Fibroblast of skin of right quadriceps (primary cell): ENCODE results near the gene SLCO2B1.

Source experiments
- DNase-seq: peaks from one replicate; pipeline ENCODE4 v3.0.0-alpha.2; 2013

Gene SLCO2B1

DNA sequence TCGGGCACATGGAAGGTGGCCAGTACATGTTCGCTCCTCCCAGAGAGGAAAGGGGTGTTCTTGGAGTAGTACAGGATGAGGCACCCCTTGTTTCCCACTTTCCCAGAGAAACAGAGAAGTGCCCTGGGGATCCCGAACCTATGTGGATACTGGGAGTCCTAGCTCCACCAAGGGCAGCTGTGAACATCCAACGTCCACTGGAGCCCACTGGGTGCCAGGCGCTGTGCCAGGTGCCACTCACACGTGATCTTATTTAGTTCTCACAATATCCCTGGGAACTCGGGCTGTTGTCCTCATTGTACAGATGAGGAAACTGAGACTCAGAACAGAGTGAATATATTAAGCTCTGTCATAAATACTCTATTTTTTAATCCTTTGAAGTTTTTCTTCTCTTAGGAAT is 12.0 kb downstream of the SLCO2B1 start:
- no peak for DNase-seq

DNA sequence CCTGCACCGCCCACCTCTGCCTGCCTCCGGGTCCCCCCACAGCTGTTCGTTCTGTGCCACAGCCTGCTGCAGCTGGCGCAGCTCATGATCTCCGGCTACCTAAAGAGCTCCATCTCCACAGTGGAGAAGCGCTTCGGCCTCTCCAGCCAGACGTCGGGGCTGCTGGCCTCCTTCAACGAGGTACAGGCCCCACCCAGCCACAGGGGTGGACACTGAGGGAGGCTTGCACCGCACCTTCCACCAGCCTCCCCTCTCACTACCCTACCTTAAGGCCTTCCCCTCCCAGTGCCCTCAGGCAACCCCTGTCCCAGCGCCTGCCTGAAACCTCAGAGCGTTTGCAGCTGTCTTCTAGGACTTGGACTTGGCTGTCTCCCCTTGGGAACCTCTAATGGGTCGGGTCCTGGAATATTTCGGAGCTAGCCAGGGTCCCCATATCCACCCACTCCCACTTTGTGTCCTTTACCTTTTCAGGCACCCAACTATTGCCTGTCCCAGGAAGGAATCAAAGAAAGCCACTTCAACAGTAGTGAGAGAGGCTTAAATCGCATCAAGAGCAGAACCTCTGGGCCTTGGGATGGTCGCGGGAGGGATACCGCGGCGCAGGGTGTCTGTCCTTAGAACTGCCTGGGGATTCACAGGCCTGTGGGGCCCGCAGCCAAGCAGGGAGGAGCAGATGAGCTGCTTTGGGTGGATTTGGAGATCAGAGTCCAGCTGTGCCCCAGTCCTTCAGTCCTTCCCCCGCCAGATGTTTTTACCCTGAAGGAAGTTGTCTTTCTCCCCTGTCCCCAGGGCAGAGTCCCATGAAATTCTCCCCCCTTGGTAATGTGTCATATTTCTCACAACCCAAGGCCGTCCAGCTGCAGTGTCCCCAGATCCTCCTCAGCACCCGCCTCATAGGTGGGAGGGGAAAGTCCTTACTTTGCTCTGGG is 13.3 kb downstream of the SLCO2B1 start:
- no peak for DNase-seq

DNA sequence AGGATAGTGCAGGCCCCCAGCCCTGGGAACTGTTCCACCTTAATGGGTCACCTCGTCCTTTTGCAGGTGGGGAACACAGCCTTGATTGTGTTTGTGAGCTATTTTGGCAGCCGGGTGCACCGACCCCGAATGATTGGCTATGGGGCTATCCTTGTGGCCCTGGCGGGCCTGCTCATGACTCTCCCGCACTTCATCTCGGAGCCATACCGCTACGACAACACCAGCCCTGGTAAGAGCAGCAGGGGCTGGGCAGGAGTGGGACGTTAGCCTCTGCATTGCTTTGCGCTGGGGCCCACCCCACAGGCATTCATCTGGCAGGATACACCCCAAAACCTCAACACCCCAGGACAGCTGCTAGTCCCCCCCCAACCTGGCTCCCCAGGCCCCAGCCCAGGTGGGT is 14.8 kb downstream of the SLCO2B1 start:
- no peak for DNase-seq

DNA sequence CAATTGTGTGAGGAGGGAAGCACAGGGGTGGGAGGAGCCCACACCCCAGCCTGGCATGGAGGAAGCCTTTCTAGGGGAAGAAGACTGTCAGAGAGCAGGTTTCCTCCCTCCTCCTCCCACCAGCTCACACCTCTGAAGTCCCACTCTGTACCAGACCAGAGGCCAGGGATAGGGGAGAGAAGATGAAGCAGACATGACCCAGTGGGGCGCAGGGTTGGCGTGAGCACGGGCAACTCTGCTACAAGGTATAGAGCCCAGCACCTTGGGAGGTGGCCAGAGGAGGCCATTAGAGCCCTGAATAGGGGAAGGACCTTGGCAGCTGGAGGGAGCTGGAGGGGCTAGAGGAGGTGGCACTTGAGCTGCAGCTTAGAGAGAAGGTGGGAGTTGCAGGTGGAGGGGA is 15.9 kb downstream of the SLCO2B1 start:
- no peak for DNase-seq

DNA sequence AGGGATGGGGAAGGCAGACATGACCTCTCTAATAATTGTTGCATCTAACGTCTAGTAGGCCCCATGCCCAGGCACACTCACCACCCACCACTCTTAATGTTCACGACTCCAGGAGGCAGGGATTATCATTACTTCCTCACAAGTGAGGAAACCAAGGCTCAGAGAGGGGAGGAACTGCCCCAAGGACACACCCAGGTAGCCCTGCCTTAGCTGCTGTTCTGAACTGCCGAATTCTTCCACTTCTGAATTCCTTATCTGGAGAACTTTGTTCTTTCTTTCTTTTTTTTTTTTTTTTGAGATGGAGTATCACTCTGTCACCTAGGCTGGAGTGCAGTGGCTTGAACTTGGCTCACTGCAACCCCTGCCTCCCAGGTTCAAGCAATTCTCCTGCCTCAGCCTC is 16.7 kb downstream of the SLCO2B1 start:
- no peak for DNase-seq

DNA sequence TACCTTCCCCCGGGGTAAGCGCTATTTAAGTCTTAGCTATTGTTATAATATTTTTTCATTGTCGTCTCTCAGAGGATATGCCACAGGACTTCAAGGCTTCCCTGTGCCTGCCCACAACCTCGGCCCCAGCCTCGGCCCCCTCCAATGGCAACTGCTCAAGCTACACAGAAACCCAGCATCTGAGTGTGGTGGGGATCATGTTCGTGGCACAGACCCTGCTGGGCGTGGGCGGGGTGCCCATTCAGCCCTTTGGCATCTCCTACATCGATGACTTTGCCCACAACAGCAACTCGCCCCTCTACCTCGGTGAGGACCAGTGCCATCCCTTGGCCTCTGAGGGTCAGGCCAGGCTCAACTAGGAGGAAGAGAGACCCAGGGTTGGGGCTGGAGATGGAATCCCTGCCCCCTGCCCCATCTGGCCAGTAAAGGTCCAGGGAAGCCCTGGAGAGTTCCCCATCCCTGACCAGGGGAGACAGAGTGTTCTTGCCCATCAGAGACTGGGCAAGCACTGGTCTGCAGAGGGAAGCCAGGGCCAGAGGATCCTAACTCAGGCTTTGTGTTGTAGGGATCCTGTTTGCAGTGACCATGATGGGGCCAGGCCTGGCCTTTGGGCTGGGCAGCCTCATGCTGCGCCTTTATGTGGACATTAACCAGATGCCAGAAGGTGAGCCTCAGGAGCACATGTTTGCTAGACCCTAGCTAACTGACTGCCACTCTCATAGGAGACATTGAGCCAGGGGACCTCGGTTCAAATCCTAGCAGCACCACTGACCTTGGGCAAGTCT is 18.4 kb downstream of the SLCO2B1 start:
- DNase-seq: no peak

DNA sequence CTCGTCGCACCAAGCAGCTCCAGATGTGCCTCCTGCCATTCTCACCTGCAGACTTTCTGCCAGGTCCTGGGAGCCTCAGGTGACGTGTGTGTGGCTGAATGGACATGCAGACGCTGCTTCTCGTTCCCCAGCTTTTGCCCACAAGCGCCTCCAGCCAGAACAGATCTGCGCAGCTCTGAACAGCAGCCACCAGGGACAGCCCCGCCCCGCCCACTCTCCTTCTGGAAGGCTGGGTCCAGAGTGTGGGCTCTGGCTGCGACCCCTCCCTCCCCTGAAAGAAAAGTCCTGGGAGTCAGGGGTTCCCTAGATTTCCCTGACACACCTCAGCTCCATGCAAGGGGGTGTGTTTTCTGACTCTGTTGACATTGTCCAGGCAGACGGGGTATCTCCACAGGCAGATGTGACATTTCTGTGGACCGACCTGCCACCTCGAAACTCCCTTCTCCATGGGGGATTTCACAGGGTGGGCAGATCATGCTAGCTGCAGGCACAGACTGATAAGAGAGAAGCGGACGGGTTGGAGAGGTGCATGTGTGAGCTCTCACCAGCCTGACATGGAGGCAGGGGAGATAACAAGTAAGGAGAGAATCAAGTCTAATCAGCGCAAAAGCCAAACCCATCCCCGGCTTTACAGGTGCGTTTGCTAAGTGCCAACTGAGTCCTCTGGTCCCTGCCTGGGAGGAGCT is 19.8 kb downstream of the SLCO2B1 start:
- DNase-seq: no peak

DNA sequence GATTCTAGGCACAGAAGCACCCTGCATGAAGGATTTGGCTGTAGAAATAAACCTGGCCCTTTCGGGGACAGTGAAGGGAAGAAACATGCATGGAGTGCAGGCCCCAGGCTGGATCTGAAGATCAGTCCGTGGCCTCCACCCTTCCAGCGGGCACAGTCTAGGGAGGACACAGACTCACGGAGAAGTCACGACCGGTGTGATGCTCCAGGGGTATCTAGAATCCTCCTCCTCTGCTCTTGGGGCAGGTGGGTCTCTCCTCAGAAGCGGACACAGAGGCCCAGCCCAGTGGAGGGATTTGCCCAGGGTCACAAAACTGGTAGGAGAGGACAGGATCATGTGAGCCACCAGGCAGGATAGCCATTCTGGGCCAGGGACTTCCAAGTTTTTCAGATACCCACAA is 22.4 kb downstream of the SLCO2B1 start:
- DNase-seq: no peak

DNA sequence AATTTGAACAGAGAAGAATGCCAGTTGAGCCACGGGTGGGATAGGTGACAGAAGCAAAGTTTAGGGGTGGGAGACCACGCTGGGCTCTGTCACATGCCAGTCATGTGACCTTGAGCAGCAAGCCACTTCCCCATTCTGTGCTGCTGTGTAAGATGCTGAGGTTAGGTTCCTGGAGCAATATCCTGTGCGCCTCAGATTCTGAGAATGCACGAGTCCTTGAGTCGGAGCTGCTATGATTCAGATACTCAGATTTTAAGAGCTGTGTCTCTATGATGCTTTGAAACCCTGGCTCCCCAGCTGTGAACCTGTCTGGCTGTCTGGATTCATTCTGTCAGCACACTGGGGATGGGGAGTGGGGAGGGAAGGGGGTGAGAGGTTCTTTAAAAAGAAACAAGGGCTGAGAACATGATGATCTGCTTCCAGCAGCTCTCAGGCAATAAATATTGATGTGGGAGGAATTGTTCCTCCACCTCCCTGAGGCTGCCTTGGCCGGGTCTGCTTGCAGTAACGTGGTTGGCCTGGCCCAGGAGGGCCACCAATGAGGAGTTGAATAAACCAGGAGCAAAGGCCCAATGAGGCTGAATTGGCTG is 24.0 kb downstream of the SLCO2B1 start:
- DNase-seq: peak; percentile 32

DNA sequence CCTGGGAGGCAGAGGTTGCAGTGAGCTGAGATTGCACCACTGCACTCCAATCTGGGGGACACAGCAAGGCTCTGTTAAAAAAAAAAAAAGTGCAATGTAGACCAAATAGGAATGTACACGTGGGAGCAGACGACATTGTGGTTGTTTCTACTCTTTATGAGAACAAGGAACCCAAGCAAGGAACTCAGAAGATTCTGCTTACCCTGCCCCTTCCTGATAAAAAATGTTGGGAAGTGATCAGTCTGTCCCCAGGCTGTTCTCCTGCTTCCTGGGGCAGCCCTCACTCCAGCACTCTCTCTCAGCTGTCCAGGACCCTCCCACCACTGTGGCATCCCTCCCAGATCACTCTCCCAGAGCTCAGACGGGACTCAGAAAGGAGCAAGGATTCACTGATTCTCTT is 31.8 kb downstream of the SLCO2B1 start:
- no peak for DNase-seq

DNA sequence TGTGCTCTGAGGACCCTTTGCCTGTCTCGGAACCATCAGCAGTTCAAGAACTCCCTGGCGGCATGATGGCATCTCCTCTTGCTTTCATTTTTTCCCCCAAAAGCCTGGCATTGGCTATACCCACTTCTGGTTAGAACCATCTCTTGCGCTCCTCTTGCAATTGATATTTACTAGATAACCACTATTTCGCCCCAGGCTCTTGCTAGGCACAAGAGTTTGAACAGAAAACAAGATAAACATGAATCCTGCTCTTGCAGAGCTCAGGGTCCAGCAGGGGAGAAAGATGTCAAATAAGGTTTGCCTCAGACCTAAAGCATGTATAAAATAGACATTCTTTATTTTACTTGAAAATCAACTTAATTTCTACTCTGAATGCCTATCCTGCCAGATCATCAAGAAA is 33.1 kb downstream of the SLCO2B1 start:
- no peak for DNase-seq

DNA sequence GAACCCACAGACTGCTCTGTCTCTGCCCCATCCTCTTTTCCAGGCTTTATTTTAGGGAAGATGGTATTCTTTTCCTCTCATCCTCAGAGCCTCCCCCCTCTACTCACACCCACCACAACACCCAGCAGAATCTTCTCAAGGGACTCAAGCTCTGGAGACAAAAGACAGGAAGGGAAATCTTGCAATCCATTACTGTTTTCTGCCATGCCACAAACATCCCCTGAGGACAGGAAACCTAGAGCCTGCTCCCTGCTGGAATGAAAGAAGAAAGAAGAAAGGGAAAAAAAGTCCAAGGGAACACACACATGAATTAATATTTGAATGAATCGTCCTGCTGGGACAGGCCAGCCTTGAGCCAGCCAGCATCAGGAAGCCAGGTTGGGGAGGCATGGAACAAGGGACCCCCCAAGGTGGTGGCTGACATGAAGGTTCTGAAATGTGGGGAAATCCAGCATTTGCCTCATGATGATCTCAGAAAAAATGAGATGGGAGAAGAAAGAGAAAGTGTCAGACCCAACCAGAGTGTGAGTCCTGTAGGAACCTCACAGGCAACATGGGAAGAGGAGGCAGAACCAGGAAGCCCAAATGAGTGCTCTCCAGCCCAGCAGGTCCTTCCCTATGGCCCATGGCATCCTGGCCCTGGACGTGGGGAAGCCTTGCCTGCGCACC is 34.0 kb downstream of the SLCO2B1 start:
- no peak for DNase-seq

DNA sequence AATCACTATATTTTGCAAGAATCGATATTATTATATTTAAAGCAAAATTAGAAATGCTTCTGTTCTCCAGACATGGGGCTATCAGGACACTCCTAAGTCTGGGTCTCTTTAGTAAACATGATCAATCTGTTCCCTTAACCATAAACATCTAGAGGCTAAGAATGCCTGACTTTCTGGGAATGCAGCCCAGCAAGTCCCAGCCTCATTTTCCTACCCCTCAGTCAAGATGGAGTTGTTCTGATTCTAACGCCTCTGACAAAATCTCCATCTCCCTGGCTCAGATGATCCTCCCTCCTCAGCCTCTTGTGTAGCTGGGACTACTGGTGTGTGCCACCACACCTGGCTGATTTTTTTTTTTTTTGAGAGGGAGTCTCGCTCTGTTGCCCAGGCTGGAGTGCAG is 35.0 kb downstream of the SLCO2B1 start:
- no peak for DNase-seq

DNA sequence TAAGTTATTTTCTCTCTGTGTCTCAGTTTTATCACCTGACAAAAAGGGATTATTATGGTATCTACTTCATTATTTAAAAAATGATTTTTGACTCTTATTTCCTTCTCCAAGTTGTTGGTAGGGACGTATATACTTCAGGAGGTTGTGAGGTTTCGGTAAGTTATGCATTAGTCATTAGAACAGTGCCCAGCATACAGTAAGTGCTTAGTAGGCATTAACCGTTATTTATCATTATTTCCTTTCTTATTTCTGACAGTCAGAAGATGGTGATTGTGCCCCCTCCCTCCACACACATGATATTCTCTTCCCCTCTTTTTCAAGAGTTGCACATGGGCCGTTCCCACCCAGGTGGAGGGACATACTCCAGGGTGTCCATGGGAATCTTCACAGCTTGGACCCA is 36.1 kb downstream of the SLCO2B1 start:
- no peak for DNase-seq

DNA sequence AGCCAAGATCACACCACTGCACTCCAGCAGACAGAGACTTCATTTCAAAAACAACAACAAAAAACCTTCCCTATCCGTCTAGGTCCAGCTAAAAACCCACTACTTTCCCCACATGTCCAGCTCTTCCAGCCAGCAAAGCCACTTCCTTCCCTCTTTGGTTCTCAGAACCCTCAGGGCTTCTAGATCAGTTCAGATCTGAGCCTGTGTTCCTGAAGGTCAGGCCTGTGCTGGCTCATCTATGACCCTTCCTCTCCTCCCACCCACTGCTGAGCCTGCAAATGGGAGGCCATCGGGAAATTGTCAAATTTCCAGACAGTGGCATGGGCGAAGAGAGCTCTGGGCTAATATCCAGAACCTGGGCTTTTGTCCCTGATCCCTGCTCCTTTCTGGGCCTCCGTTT is 37.8 kb downstream of the SLCO2B1 start:
- DNase-seq: no peak

DNA sequence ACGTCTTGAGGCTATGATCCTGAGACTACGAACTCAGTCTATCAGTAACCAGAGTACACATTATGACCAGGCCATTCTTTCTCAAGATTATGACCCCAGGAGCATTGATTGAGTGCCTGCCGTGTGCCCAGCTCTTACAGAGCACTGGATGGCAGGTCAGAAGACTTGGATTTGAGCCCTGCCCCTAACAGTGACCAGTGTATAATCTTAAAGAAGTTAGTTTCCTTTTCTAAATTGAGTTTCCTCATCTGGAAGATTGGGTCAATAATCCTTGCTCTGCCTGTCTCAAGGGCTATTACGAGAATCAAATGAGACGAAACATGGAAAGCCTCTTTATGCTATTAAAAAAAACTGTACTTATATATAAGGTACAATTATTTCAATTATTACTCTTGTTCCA is 38.2 kb downstream of the SLCO2B1 start:
- no peak for DNase-seq

DNA sequence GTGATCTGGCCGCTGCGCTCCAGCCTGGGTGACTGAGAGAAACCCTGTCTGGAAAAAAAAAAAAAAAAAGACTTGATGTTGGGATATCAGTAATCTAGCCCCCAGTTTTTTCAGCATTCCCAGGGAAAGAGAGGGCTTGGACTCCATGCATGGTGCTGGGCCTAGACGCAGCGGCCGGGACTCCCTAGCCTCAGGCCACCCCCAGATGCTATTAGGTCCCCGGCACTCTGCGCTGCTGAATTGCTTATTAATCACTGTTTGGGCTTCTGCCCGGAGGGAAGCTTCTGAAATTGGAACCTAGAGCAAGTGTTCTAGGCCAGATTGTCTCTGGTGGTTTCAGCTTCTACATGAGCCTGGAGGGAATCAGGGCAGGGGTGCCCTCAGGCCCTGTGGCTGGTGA is 39.0 kb downstream of the SLCO2B1 start:
- DNase-seq: no peak

DNA sequence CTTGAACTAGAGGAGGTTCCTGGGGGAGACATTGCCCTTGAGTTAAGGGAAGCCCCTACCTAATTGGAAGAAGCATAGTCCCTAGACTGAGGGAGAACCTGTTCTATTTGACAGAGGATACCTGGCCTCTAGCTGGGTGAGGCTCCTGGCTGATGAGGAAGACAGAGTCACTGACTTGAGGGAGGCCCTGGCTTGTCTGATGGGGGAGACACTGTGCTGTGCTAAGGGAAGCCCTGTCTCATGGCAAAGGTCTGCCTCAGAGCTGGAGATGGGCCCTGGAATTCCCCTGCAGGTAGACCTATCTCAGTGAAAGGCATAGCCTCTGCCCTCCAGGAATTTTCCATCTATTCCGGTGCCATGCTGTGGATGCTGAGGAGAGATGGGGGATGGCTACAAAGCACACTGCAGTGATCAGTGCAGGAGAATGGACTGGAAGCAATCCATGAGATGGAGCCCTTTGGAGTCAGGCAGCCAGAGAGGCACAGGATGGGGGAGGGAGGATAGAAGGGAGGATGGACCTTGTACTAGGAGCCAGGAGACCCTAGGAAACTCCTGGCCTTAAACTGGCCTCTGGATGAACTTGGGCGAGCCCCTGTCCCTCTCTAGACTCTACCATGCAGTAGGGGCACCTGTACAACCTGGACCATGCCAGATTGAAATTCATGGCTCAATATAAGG is 39.9 kb downstream of the SLCO2B1 start:
- DNase-seq: no peak

DNA sequence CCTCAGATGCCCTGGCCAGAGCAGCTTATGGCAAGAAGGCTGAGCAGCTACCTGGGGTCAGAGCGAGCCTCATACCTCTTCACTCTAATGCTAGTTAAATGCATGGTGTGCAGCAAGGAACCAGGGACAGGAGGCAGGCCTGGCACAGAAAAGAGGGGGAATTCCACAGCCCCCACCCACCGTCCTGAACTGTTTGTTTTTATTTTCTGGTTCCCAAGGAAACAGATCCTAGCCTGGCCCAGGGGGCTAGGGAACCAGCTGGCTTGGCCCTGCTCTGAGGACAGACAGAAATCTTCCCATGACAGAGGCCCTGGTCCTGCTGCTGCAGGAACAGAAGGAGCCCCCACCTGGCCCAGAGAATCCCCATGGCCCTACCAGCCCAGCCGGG is 40.4 kb downstream of the SLCO2B1 start:
- no peak for DNase-seq

DNA sequence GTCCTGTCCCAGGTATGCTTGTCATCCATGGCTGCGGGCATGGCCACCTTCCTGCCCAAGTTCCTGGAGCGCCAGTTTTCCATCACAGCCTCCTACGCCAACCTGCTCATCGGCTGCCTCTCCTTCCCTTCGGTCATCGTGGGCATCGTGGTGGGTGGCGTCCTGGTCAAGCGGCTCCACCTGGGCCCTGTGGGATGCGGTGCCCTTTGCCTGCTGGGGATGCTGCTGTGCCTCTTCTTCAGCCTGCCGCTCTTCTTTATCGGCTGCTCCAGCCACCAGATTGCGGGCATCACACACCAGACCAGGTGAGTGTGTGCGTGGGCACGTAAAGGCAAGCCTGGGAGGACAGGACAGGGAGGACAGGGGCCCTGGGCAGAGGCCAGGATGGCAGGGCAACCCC is 42.4 kb downstream of the SLCO2B1 start:
- no peak for DNase-seq

DNA sequence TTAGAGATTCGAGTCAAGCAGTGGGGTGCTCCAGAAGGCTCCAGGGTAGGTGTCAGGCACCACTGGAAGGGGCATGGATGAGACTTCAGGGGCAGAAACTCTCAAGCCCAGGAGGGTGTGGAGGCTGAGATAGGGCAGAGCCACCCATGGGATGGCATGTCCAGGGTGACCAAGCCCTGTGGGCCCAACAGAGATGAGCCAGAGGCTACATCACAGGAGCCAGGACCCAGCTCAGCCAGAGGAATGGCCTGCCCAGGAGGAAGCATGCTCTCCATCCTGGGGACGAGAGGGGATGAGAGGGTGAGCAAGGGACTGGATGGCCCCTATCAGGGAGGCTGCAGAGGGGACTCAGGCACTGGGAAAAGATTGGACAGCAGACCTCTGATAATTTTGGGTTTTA is 42.8 kb downstream of the SLCO2B1 start:
- no peak for DNase-seq

DNA sequence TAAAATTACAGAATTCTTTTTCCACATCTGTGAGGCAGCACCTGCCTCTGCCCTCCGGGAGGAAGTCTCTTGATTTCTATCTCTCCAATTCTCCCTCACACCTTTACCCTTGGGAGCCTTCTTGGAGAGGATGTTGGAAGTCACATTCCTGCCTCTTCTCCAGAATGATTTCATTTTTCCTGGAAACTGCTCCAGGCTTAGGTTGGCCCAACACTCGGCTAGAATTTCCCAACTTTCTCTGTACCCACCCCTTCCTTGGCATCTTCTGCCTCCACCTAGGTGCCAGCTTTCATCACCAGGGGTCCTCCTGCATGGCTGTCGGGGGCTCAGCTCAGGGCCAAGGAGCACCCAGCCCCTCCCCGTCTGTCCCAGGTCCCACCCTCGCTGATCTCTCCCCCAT is 43.2 kb downstream of the SLCO2B1 start:
- DNase-seq: no peak
